GM18907 (cell line): ENCODE data around the gene DSCAML1.
A peak's percentile ranks its signal among the peaks of the same experiment; 100 is the strongest.

Experiments used
- ATAC-seq: cut with Tn5 transposase; IDR thresholded peaks from one replicate; pipeline ENCODE4 v1.9.1; 2021; ENCODE audit warnings: mild to moderate bottlenecking, moderate library complexity; ENCODE audit not compliant: unreplicated experiment

Gene DSCAML1

DNA sequence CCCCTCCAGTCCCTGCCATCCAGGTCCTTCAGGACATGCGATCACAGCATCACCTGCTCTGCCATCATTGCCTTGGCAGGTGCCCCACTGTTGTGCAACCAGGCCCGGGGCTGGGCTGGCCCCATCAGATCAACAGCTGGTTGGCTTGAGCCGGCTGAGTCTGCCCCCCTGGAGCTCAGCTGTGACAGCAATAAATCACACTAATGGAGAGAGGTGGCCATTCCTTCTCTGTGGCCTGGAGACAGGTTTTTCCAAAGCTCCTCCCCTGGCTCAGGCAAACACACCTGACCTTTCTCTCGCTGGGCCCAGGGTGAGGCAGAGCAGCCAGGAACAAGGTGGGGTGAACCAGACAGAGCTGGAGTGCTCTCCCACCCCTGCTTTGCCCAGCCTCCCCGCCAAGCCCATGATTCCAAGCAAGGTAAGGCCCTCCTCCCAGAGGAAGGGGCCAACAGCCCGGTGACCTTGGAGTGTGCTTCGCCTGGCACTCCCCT is 36.4 kb upstream of the DSCAML1 start:
- no peak for ATAC-seq

DNA sequence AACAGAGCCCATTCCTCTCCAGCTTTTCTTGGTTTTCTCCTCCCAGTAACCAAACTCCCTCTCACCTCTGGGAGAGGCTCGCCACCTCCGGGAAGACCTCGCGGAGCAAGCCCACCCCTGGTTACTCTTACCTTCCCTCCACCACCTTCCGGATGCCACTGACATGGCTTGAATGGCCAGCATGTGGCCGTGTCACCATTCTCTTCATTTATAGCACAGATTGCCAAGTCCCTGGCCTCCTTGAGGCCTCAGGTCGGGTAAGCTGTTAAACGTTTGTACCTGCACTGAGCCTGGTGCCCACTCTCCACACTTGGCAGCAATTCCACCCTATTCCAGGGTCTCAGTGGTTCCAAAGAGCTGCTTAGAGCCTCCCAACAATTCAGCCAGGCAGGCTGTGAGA is 35.5 kb upstream of the DSCAML1 start:
- ATAC-seq: no peak

DNA sequence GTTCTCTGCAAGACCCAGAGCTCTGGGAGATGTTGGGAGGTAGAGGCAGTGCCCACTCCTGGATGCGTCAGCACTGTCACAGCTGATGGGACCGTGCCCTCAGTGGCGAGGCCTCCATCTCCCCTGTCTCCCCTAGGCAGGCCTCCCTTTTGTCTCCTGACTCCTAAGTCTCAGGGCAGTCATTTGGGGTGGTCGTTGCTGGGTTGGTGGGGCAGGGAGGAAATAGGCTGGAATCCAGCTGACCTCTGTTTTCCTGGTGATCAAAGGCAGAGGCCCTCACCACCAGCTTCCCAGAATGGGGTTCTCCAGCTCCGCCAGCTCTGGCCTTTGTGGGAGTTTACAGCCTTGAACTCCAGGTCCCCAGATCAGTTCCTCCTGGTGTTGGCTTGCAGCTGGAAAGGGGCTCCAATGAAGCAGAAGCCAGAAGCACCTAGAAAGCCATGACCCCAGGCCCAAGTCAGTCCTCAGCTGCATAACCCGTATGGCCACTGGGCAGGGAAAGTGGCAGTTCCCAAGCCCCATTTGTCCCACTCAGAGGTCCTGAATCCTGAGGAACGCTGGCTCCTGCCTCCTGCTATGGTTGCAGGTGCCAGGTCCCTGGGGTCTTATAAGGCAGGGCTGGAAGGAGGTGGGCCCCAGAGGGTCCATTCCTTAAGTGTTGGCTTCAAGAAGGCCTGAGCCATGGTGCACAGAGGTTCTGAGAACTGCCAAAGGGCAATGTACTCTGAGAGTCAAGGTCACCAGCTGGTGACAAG is 34.8 kb upstream of the DSCAML1 start:
- ATAC-seq: no peak

DNA sequence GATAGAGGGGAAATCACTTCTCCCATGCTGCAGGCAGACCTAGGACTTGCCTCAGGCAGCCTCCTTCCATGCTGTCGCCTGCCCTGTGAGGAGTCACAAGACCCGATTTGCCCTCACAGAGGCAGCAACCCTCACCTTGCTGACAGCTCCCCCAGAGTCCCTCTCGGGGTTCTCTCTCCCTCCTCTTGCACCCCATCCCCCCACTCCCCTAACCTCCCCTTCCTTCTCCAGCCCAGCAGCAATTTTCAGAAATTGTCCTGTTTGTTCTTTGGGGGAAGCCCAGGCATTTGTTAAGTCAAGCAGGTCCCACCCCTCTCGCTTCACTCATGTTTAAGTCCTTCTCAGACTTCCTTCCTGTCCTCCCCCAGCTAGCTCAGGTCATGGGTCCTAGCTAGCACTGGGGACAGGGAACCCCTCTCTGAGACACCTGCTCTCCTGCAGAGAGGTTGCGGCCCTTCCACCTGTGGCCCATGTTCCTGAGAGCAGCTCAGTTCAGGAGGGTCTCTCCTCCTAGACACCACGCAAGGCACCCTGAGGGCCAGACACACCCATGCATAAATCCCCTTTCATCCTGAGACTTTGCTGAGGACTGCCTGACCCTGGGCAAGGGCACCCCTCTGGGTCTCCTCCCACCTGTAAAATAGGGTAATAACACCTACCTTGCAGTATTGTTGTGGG is 33.8 kb upstream of the DSCAML1 start:
- no peak for ATAC-seq

DNA sequence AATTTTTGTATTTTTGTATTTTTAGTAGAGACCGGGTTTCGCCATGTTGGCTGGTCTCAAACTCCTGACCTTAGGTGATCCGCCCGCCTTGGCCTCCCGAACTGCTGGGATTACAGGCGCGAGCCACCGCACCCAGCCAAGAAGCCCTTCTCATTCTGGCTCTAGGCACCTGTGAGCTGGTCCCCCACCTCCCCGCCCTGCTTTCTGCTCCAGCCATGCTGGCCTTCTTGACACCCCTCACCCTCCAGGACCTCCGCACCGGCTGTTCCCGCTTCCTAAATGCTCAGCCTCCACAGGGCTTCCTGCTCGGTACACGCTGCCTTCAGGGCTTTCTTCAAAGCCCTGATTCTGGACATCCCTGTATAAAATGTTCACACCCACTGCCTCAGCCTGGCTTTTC is 33.1 kb upstream of the DSCAML1 start:
- no peak for ATAC-seq

DNA sequence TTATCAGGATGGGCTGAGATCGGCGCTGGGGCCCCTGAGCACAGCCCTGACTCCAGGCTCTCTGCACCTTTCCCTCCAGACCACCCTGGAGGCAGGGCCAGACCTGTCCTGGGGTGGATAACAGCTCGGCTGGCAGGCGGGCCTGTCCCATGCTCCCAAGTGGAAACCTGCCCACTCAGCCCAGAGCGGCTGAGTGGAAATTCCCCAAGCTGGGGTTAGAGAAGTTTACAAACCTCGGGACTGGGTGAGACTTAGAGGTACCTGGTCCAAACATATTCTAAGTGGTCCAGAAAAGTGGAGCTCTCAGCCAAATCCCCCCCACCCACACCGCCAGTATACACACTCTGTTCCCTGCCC is 32.3 kb upstream of the DSCAML1 start:
- no peak for ATAC-seq

DNA sequence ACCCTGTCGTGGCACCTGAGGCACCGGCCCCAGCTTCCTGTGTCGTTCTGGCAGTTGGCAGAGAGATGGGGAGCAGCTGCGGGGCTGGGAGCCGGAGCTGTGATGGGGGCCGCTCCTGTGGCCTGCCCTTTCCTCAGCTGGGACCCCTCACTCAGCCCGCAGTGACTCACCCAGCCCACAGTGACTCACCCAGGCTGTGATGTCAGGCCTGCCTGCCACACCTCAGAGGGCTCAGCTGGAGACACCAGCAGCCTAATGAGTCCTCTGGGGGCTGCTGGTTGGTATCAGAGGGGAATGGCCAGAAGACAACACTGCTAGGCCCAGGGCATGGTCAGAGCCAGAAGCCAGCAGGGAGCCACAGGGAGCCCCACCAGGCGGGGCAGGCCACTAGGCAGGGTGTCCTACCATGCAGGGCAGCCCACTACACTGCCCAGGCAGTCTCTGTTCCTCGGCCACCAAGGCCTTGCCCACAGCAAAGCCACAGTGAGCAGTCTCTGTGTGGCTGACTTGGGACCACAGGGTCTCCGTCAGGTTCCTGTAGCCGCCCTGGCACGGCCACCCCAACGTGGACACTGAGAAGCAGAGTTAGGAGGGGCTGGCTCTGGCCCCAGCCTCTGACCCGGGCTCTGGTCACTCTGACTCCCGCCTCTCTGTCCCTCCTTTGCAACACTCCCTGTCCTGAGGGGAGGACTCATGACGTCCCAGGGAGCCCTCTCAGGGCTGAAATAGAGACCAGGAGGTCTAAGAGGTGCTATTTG is 31.8 kb upstream of the DSCAML1 start:
- peak; percentile 60 for ATAC-seq

DNA sequence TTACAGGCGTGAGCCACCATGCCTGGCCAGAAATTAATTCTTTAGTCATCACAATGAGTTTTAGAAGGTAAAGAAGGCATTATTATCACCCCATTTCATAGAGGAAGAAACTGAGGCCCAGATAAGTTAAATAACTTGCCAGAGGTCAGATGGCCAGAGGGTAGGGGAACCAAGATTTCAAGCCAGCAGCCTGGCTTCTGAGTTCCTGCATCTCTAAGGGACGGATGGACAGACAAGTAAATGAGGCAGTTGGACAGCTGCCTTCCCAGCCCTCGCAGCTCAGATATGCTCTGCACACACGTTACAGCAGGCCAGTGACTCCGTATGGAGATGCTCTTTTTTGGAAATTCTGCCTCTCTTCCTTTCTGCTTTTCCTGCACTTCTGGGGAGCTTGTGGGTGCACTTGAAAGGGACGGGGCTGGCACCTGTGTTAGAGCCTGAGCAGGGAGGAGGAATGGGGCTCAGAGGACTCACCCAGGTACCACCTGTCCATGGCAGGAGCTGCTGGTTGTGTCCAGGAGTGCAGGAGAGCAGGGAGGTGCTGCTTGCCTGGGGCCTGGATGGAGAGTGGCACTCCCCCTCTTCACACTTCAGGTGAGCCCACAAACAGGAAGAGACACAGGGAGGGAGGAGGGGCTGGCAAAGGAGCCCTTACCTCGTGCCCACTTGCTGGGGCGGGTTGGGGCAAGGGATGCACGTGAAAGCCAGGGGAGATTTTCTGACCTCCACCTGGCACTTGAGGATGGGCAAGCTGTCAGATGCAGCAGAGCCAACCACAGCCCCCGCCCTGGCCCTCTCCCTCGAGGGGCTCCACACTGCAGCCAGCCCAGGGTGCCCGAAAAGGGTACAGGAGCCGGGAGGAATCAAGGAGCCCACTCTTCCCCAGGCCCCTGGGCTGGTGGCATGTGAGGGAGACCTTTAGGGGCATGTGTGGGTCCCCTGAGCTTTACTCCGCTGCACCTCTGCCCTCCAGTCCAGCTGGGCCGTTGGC is 30.8 kb upstream of the DSCAML1 start:
- peak; percentile 18 for ATAC-seq

DNA sequence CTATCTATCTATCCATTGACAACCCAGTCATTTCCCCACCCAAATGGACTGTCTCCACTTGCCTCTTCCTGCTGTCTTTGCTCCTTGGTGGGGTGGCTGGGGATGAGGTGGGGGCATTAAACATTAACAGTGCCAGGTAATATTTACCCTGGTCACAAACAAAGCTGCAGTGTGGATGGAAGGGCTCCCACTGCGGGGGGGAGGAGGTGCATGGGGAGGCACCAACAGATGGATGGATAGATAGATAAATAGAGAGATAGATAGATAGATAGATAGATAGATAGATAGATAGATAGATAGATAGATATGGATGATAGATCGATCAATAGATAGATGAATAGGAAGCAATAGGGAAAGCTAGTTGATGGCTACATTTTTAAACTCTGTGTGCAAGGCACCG is 29.8 kb upstream of the DSCAML1 start:
- no peak for ATAC-seq

DNA sequence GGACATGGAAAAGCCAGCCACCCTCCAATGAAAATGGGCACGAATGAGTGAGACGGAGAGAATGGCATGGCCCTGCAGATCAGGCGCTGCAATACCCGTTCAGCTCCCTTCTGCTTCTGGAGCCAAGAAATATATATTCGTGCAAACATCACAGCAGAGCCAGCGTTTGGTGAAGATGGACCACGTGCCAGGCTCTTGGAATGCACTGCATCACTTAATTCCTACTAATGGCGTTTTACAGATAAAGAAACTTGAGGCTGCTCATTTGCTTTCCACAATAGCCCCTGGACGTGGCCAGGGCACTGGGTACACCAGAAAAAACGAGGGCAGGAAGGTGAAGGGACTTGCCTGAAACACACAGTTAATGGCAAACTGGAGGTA is 29.2 kb upstream of the DSCAML1 start:
- no peak for ATAC-seq

DNA sequence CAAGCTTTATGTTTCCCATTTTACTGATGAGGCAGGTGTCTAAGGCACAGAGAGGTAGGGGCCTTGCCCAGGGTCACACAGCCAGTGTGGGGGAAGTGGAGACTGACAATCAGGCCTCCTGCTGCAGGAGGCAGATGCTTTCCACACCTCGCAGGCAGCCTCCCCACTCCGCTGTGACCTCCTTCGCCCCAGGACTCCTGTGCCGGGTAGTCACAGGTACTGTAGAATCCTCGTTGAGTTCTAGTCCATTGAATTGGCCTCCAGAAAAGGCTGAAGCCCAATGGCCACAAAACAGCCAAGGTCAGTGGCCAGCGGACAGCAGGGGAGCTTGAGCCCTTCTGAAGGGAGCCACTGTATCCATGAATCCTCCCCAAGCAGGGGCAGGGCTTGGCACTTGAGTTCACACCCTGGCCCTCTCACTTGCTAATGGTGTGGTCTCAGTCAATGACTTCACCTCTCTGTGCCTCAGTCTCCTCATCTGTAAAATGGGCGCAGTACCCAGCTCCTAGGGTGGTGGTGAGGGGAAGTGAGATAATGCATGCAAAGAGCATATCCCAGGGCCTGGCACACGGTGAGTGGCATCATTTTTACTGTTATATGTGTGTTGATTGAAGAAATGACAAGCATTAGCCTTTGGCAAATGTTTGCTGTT is 28.6 kb upstream of the DSCAML1 start:
- no peak for ATAC-seq

DNA sequence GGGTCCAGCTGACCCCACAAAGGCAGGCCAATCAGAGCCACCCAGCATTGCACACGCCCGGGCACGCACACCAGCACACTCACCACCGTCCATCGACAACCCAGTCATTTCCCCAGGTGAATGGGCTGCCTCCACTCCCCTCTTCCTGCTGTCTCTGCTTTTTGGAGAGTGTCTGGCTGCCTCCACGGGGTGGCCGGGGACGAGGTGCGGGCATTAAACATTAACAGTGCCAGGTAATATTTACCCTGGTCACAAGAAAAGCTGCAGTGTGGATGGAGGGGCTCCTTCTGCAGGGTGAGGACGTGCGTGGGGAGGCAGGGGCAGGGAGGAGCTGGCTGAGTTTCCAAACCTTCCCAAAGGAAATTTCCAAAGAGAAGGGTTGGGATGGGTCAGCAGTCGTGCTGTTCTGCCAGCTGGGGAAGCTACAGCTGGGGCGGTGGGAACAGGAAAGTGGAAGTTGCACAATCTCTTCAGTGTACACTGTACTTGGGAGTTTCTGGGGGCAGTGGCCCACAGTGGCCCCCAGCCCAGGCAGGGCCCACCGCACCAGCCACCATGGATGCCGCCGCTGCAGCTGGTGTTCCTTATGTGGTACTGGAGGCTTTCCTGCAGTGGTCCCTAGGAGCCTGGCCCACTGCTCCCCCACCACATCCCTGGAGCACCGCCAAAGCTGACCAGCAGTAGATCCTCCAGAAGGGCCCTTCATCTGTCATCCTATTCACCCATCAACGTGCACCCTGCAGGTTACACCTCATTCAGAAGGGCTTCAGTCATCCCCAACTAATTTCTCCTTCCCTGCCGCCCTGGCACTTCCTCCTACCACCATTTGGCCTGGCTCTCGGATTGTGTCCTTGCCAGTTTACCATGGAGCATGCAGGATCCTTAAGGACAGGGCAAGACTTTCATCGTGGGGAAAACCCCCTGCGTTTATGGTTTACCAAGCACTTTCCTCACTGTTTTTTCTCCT is 27.8 kb upstream of the DSCAML1 start, which contains the start of gene FXYD2:
Gene FXYD2 (minus strand): TSS at position 174 of the 967 bp plus-strand sequence. CDS start 66 bp downstream, at position 108.
- no peak for ATAC-seq

DNA sequence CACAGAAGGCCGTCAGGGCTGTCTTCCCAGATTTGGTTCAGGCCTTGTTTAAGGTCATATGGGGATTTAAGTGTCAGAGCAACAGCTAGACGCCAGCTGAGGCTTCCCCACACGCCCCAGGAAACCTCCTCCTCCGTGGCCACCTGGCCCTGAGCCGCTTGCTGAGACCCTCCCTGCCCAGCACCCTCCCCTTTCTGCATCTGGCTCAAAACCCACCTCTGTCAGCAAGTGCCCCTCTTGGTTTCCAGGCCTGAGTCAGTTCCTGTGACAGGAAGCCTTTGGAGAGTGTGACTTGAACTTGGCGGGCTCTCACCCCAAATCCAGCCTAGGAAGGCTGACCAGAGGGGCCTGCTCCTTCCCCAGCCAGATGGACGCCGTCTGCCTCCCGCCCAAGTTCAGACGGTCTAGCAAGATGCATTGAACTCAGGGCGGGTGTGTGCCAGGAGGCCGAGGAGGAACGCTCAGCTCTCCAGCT is 27.0 kb upstream of the DSCAML1 start:
- no peak for ATAC-seq

DNA sequence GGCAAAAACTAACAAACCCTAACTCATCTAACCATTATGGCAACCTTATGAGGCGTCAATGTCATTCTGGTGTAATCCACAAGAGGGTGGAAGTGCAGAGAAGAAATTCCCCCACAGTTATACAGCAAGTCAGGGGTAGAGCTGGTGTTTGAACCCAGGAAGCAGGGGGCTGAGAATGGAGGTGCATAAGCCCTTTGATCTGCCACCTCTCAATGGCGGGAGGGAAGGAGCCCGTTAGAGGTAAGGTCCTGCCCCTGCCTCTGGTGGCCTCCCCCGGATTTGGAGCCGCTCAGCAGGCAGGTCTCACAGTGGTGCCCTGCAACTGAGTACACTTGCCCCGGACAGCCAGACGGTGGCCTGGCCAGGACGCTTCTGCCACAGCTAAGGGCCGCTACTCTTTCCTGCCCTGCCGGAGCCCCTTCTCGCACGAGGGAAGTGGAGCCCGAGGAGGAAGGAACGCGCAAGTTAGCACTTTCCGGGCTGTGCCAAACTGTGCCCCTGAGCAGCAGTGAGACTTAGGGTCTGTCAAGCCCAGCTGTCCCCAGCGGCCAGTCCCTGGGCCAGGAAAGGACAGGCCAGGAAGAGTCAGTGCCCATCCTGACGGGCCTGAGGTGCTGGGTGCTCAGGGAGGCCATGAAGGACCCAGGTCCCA is 26.4 kb upstream of the DSCAML1 start:
- ATAC-seq: no peak

DNA sequence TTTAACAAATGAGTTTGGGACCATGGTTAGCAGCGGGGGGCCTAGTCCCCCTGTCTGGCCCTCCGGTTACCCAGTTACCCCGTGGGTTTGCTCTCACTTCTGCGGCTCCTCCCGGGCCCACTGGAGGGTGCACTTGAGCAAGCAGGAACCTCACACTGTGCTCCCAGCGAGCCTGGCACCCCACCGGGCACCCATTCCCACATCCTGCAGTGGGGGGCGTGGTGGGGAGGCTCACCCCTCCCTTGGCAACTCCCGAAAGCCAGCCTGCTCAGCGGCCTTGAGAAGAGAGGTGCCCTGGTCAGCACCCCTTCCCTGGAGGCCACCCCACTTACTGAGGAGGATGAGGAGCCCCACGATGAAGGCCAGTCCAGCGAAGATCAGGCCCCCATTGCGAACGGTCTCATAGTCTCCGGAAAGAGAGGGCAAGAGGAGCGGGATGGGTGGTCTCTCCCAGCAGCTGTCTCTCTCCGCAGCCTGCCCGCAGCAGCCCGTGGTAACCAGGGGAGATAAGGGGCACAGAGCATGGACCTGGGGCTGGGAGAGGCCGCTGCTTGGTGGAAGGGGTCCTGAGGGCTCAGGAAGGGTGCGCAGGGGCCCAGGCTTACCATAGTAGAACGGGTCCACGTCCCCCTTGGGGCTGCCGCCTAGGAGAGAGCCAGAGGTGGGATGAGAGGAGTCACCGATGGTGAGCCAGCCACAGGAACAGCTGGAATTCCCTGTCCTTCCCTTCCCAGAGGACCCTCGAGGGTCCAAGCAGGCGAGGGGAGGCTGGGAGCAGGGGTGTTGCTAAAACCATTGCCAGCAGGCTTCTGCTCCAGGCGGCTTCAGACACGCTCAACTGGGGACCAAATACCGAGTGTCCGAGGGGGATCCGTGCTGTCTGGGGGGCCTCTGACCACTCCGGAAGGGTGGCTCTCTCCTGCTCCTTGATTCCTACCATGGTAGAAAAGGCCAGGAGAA is 25.3 kb upstream of the DSCAML1 start:
- no peak for ATAC-seq

DNA sequence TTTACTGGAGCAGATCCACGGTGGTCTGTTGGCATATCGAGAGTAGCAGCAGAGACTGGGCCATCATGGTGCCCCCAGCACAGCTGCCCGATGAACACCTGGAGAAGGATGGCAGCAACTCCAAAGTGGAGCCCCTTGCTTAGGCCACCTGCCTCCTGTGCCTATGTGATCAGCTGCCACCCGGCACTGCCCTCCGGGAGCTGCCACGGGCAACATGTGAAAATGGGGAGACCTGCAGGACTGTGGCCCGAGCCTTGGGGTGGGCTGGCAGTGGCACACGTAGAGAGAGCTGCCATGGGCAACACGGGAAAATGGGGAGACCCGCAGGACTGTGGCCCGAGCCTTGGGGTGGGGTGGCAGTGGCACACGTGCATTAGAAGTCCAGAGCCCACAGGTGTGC is 24.4 kb upstream of the DSCAML1 start:
- ATAC-seq: no peak

DNA sequence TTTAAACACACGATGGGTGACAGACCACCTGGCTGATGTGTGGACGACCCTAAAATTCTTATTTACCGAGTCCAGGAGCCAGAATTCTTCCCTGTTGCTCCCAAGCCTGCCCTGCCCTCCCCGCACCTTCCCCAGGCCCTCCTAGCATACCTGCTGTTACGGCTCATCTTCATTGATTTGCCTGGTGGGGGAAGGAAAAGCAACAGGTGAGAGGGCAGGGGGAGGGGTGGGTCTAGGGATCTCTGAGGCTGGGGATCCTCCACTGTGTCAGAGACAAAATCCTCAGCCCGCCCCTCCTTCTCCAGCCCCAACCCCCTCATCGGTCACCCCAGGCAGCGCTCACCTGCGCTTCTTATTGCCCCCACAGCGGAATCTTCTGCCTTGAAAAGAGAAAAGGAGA is 23.5 kb upstream of the DSCAML1 start:
- ATAC-seq: no peak
